IgD-negative memory B cell (primary cell): ENCODE data around the gene BRD2. TPM values are rescaled to one million over a fixed set of nuclear protein-coding genes. Genes with fewer than 3 reads are reported as not detected.

Experiments used
- polyA plus RNA-seq: library from polyadenylated mRNA; unstranded; fragments of 300-500 nt; fragmentation: Illumina TruSeq; gene quantifications from one replicate; pipeline ENCODE4 v1.2.3, GENCODE V29; 2021

BRD2 gene
- polyA plus RNA-seq, 1 donor from 2014 or later = 110 TPM

Other genes with a start within 250 kb of the BRD2 start
- 167 TPM for gene HLA-DQA2, start 227.2 kb upstream of the BRD2 start, polyA plus RNA-seq
- gene HLA-DQB2, start 205.1 kb upstream of the BRD2 start, polyA plus RNA-seq = 121 TPM
- 368 TPM for gene HLA-DOB, start 151.6 kb upstream of the BRD2 start, polyA plus RNA-seq
- gene TAP2, start 129.9 kb upstream of the BRD2 start, polyA plus RNA-seq = 26.8 TPM
- gene PSMB8, start 124.5 kb upstream of the BRD2 start, polyA plus RNA-seq = 366 TPM
- 219 TPM for gene TAP1, start 114.9 kb upstream of the BRD2 start, polyA plus RNA-seq
- gene PSMB9, start 114.4 kb upstream of the BRD2 start, polyA plus RNA-seq = 695 TPM
- gene HLA-DMB, start 27.6 kb upstream of the BRD2 start, polyA plus RNA-seq = 771 TPM
- gene HLA-DMA, start 15.5 kb upstream of the BRD2 start, polyA plus RNA-seq = 946 TPM
- gene HLA-DOA, start 41.0 kb downstream of the BRD2 start, polyA plus RNA-seq = 363 TPM
- 2,568 TPM for gene HLA-DPA1, start 105.1 kb downstream of the BRD2 start, polyA plus RNA-seq
- 2,247 TPM for gene HLA-DPB1, start 107.4 kb downstream of the BRD2 start, polyA plus RNA-seq
- gene COL11A2, start 223.9 kb downstream of the BRD2 start, polyA plus RNA-seq = not detected
- gene RXRB, start 232.1 kb downstream of the BRD2 start, polyA plus RNA-seq = 9.7 TPM
- gene SLC39A7, start 232.3 kb downstream of the BRD2 start, polyA plus RNA-seq = 23.1 TPM
- gene HSD17B8, start 236.1 kb downstream of the BRD2 start, polyA plus RNA-seq = 30.9 TPM
- 9.9 TPM for gene RING1, start 239.9 kb downstream of the BRD2 start, polyA plus RNA-seq